T-helper 9 cell (primary cell): Measurements from ENCODE around the gene CCNK.

Source experiments
- DNase-seq: peaks from one replicate; pipeline ENCODE4 v3.0.0-alpha.2; 2020
- total RNA-seq, 2 donors: gene quantifications; one replicate each; lab custom pipeline; 2026; lab: John Stamatoyannopoulos, UW

The CCNK gene
- total RNA-seq, result 25.3 to 101 reads per million in 2 donors

DNA sequence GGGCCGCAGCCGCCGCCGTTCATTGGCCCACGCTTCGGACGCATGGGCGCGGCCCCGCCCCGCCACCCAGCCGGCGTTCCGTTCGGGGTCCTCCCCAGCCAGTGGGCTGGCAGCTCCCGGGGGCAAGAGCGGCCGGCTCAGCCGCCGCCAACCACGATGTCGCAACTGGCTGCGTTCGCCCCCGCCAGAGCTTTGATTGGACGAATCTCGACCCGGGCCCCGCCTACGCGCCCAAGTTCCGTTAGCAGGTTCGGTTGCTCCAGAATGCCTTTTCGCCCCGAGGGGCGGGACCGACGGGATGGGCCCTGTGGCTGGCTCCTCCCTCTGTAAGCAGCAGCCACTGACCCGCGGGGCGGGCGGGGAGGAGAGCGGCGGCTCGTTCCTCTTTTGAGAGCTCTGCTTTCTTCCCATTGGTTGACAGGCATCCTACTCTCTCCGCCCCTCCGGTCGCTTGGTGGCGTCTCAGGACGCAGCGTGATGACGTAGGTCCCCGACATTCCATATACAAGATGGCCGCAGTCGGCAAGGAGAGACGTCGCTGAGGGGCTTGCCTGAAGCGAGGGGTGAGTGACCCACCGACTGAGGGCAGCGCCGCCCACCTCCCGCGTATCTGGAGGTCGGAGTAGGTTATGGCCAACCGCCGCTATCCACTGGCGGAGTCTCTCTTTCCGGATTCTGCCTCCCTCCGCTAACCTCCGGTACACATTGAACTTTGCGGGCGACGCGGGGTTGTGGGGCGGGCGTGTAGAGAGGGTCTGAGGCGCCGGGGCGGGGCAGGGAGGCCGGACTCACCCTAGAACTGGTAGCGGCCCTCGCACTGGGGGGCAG is at the start of gene CCNK:
Gene CCNK, plus strand, starts transcription at position 493 of the 828 bp plus-strand sequence. CDS start 11,269 bp downstream, outside the sequence.
- peak; percentile 99 for DNase-seq

DNA sequence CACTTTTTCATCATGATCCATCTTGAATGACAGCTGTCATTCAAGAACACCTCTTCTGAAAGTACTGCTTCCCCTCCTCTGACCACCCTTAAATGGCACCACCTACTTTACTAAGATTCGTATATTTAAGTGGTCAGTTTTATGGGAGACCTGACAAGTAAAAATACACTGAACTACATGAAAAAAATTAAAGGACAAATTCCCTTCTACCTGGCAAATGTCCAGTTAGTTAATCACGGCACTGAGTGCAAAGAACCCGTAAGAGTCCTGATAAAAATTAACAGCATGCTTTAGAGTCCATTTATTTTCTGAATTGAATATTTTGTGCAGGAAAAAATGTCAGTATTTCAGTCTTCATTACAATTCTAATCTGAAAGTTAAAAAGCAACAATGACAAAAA is 49.2 kb upstream of the CCNK start:
- no peak for DNase-seq

DNA sequence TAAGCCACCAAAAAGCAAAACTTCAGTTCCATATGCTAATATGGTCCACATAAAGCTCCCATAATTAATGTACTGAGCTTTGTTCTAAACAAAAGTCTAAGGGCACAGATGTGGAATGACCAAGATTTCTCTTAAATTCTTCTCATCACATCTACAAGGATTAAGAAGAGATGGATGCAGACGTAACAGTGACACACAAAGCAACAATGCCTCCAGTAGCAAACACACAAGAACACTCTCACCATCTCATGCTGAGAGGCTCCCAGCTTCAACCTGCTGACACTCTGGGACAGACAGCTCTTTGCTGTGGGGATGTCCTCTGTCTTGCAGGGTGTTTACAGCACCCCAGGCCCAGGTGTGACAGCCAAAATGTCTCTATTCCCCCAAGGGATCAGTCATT is 48.7 kb upstream of the CCNK start:
- DNase-seq, result no peak

DNA sequence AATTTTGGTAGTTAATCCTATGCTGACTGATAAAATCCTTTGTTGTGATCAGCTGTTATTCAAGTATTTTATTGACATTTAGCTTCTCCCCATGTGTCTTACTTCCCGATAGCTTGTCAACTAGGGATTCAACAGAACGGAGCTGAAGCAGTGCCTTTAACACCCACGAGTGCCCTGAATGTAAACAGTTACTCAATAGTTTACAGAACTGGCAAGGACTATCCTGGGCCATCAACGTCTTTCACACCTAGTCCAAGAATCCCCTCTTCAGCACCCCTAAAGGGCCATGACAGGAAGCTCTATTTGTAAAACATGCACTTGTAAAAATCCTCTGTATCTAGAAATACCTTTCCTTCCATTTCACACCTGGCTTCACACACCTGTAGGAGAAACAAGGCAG is 45.9 kb upstream of the CCNK start:
- no peak for DNase-seq

DNA sequence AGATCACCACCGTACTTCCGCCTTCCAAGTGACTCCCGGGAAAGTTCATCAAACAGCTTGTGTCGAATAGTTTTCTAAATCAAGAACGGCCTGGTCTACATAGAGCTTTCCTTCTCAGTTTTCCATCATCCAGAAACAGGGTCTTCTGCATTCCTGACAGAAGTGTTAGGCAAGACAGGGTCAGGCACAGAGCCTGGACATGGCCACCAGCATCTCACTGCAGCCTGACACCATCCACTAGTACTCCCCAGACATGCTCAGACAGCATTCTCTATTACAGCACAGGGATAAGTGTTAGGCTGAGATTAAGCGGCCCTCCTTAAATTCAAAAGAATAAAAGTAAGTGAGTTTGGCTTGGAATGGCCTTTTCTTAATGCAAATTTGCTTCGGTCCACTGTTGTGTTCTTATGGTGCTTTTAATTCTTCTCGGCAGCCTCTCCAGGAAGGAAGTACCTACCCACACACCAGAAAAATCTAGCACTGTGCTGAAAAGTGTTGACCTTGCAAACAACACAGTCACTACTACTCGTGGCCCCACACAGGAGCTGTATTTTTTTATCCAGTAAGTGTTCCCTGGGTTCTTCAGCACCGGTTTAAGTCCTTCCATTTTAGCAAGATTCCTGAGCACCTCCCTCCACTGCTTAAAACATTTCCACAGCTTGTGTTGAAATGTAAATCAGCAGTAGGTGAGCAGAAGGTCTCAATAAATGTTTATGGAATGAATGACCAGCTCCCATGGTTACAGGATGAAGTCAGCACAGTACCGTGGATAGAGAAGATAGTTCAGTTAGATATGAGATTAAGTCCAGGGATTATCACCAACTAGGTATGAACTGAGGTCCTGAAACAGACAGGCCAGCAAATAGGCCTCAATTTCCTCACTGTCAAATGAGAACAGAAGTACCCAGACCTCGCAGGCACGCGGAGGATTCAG is 44.7 kb upstream of the CCNK start:
- no peak for DNase-seq

DNA sequence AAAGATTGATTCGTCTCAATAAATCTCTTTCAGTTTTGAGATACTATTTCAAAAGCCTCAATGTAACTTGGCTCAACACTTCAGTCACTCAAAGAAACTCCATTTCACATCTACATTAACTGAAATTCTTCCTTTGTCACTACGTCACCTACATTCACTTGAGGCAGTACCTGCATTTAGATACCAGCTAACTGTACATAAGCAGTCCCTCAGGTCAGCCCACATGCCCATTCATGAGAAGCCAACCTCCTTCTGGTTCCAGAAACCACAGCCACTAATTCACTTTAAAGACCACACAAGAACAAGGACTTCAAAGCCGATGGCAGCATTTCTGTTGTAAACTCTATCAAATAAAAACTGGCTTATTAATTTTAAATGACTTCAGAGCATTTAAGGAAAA is 43.5 kb upstream of the CCNK start:
- no peak for DNase-seq

DNA sequence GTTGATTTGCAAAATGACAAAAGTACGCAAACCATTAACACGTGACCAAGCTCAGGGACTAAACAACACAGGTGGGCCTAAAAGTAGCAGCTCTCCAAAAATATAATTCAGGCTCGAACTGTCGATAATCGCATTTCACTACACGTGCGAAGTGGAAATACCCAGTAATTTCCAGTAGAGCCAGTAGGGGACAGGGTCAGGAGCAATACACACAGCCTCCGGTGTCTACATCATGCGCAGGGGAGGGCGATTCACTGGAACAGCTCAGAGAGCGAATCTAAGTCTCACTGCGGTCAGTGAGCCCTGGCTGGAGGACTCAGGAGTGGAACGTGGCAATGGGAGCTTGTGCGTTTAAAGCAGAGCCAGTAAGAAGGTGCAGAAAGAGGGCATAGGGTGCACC is 40.9 kb upstream of the CCNK start:
- no peak for DNase-seq

DNA sequence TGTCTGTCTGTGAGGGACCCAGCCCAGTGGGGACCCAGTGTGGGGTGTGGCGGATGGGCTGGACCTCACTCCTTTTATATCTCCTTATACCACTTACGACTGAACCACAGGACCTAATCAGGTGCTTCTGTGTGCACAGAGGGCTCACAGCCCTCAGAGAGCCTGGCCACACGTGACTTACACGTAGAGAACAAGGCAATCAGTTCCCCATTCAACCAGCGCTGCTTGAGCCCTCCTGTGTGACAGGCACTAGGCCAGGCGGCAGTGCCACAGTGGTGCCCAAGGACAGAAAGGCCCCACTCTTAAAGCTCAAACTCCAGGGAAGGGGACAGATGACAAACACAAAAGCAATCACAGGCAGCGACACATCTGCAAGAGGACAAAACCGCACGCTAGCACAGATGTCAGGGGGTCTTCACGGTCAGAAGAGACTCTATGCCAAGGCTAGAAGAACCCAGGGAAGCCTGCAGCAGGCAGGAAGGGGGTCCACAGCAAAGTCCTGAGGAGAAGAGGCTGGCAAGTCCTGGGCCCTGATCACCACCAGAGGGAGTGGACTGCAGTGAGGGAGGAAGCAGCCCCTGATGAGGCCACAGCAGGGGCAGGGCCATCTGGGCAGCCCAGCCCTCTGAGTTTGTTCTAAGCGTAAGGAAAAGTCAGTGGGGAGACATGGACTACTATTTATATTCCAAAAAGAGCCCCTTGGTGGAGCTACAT is 39.9 kb upstream of the CCNK start:
- DNase-seq, result no peak

DNA sequence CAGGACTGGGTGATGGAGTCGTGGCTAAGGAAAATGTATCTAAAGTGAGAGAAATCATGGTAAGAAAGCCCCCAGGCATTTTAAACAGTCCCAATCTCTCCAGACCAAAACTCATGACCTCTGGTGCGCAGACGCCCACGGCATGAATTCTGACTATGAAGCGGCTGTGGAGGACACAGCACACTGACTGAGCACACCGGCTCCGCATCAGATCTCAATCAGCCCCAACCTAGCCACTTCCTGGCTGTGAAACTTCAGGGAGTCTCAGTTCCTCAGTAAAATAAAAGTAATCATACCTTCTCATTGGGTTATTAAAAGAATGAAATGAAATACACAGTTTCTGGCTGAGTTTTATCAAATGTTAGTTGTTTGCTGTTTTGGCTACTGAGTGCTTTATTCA is 39.3 kb upstream of the CCNK start:
- DNase-seq, result no peak

DNA sequence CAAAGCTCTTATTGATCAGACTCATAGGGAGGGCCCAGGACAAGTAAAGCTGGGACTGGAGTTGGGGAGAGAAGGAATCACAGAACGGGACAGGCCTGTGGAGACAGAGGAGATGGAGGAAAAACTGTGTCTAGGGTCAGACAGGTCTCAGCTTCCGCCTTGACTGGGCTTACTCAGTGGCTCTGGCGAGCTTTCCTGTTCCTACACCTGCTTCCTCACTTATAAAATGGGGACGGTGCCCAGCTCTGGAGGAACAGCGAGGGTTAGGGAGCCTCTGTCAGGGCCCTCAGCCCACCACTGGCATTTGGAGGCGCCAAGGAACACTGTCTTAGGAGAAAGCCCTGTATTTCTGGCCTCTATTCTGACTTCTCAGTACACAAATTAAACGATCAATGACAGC is 35.3 kb upstream of the CCNK start:
- no peak for DNase-seq

DNA sequence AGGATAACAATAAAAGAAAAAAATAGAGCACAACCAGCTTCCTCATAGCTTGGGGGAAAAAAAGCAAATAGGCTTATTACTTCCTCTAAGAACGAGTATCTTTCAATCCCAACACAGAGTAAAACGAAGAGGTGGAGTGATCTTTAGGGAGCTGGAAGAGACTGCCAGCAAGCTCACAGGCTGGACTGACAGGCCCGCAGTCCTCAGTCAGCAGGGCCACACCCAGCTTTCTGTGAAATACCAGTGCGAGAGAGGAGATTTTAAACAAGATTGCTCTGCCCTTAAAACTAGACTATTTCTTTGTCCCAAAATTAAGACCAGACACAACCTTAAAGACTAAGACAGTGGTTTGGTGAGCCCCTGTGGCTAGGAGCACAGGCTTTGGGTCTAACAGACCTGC is 33.5 kb upstream of the CCNK start:
- DNase-seq, result no peak

DNA sequence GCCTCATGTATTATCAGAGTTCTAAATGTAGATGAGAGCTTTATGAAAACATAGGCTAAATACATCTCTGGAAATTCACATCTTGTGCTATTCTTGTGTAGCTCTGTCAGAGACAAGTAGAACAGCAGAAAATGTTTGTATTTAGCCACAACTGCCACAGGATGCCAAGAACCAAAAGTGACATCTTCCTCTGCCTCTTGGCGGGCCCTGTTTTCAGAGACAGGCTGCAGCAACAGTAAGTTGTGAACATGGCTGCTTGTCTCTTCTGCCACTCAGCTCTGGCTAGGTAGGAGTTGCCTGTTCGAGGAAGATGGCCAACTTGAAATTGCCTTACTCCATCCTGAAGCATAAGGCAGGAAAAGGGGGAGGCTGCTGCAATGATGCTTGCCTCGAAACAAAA is 30.9 kb upstream of the CCNK start:
- DNase-seq, result no peak

DNA sequence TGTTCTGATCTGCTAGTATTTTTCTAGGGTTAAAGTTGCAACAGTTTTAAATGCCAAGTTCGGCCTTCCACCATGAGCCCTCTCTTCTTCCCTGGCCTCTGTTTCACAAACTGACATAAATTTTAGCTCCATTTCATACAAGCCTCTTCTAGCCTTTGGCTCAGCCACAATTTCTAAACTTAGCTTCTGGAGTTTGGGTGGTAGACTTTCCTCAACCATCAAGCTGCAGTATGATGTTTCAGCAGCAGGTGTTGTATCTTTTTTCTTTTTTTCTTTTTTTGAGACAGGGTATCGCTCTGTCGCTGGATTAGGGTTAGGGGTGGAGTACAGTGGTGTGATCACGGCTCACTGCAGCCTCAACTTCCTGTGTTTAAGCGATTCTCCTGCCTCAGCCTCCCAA is 30.0 kb upstream of the CCNK start:
- DNase-seq, result no peak

DNA sequence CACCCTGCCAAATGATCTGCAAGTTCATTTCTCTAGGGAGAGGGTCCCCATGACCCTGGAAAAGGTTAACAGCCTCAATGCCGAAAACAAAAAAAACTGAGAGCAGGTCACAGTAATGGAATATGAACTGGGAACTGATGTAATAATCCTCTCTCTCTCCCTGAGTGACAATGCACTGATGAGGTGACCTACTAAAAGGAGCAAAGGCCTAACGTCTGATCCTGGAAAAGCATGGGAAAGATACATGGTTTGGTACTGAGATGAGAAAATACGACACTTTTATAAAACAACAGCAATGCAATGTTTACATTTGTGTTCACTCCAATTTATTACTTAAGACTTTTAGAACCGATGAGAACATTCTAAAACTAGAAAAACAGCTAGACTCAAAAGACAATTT is 28.2 kb upstream of the CCNK start:
- DNase-seq, result no peak

DNA sequence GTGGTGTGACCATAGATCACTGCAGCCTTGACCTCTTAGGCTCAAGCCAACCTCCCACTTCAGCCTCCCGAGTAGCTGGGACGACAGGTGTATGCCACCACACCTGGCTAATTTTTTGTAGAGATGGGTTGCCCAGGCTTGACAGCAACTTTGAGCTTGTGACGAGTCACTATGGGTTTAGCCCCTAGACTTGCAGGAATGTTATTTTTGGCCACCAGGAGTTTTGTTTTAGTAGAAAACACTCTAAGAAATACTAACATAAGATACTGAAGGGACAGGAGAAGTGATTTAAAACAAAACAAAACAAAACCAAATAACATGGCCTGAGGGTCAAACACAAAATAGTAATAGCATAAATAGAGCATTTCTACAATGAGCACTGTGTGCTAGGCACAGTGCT is 27.0 kb upstream of the CCNK start:
- no peak for DNase-seq

DNA sequence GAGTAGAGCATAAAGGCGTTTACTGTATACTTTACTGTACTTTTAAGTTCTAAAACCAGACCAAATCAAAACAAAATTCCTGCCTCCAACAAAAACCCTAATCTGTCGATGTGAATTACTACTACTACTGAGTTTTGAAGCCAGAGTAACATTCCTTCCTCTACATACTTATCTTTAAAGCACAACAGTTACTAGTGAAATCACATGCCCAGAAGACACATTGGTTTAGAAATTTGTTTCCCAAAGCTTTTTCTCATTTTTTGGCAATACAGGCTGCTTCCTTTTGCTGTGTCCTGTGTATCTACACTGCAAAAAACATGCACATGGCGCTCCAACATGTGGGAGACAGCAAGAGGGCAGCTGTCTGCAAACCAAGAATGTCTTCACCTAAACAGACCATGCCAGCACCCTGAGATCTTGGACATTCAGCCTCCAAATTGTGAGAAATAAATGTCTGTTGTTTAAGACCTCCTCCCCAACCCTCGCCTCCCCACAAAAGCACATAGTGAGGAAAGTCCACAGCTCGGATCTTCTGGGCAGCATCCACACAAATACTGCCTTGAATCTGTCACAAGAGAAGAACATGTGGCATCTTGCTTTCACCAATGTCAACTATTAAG is 21.6 kb upstream of the CCNK start:
- no peak for DNase-seq

DNA sequence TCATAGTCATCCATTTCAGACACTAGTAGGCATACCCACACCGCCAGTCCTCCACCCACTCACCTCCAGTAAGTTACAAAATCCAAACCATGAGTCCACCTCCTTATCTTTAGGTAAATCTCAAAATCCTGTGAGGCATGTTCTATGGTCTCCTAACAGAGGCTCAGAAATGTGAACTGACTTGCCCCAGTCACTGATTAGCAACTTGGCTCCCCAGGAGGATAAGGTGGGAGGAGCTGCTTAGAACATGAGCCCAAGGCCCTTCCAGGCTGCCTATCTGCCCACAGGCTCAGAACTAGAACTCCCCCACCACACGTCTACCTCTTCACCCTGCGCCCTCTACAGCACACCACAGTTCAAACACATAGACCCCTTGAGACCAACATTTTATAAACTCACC is 20.4 kb upstream of the CCNK start:
- no peak for DNase-seq

DNA sequence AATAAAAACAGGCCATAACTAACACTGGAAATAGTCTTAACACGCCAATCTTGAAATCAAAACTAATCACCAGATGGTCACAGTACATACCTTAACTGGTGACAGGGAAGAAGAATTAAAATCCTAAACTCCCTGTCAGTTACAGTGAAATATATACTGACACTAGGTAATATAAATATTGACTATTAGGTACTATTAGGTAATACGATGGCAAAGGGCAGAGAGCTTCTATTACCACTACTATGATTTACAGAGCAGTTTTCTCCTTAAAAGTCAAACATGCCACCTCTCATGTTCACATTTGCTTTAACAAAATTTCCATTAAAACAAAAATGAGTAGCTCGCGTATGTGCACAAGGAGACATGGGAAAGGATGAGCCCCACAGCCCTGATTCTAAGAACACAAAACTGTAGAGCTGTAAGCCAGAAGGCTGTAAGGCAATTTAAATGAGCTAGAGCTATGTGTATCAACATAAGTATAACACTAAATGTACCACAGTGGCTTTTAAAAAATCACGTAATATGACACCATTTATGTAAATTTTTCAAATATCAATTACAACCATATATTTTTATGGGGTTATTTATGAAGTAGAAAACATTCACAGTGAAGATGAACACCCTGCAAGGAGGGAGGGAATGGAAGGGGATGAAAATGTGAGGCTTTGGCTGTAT is 19.7 kb upstream of the CCNK start:
- no peak for DNase-seq

DNA sequence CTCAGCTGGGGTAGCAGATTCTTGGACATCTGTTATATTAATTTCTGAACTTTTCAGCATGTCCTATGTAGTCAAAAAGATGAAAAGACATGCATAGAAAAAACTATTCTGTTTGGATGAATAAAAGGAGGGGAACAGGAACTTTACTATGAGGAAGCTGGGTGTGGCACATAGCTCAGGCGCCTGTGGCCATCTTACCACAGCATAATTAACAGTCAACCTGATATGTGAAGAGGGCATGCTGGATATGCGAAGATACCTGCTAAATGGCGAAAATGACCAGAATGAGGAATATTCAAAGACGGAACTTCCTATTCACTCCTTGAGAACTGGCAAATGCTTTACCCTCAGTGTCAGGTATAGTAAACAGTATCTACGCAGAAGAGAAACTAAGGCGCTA is 19.0 kb upstream of the CCNK start:
- no peak for DNase-seq

DNA sequence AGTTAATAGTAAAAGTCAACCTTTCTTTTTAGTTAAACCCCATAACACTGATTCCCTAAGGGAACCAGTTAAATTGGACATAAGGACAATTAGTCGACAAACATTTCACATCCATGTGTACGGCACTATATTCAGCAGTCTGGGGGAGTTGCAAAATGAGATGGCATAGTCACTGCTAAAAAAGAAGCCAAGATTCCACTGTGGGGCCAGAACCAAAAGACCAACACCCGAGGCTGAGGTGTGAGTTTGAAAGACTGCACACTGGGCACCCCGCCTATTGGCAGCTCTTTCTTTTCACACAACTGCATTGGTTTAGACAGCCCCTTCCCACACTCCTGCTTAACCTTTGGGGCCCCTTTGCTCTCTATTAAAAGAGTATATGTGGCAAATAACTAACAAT is 17.2 kb upstream of the CCNK start:
- DNase-seq, result no peak

DNA sequence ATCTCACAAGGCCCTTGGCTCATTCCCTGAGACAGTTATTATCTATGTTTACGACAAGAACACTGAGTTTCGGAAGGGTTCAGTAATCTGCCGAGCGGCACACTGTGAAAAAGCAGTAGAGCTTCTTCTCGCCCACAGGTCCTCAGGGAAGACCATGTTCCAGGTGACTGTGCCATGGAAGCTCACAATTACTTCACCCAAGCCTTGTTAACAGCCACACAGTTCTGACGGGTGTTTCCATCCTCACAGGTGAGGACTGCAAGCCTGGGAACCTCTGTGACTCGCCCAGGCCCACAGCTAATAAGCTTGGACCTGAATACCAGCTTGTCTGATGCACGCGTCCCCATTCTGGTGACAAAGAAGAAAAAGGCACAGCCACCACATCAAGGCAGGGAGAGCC is 15.9 kb upstream of the CCNK start:
- DNase-seq, result no peak

DNA sequence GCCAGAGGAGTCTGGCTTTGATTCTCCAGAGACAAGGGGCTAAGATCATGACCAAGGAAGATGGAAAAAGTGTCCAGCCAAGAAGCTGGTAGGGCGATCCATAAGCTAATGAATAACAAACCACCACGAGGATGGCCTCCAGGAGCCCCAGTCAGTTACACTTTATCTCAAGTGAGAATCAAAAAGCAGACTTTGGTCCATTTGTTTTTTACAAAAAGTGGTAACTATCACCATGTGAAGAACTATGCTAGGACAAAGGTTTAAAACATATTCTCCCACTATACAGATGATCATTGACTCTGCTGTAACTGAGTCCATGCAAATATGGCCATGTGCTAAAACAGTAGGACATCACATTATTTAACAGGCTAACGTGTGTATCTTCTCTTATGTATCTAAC is 14.5 kb upstream of the CCNK start:
- DNase-seq, result no peak
